CD14-positive monocyte (primary cell): Measurements from ENCODE around the gene PCDH1. TPM values are rescaled to one million over a fixed set of nuclear protein-coding genes. Genes with fewer than 3 reads are reported as not detected.

Experiments used
- DNase-seq, 3 donors: peaks; one replicate each; pipeline ENCODE4 v3.0.0-alpha.2; 2011 to 2022
- H2AFZ ChIP-seq: 2 replicates; pipeline ENCODE4 v1.6.0; 2012; ENCODE audit warnings: mild to moderate bottlenecking, low read depth, low read length, inconsistent platforms; ENCODE audit not compliant: insufficient read depth, poor library complexity, severe bottlenecking
- H3K27ac ChIP-seq, 2 donors: 1 replicate in 1 of 2; 2 replicates in 1 of 2; pipeline ENCODE4 v1.5.1; 2012 to 2013; ENCODE audit warnings: low read length in 2 of 2, control low read depth in 1 of 2, inconsistent platforms in 1 of 2, low read depth in 1 of 2, mild to moderate bottlenecking in 1 of 2
- H3K27me3 ChIP-seq, 2 donors: one replicate each; pipeline versions ENCODE4 v1.6.0 to v1.6.1; 2011 to 2013; ENCODE audit warnings: low read length in 2 of 2; ENCODE audit not compliant: control insufficient read depth in 2 of 2, insufficient read depth in 2 of 2
- H3K36me3 ChIP-seq, 2 donors: replicated peaks in 1 of 2; 1 replicate in 1 of 2; 2 replicates in 1 of 2; pipeline versions ENCODE4 v1.5.1 to v1.6.1; 2012 to 2013; ENCODE audit warnings: low read length in 2 of 2, control low read depth in 1 of 2, inconsistent platforms in 1 of 2, mild to moderate bottlenecking in 1 of 2; ENCODE audit not compliant: insufficient read depth in 2 of 2, control insufficient read depth in 1 of 2
- H3K4me1 ChIP-seq, 2 donors: 1 replicate in 1 of 2; 2 replicates in 1 of 2; pipeline versions ENCODE4 v1.5.1 to v1.6.1; 2012 to 2013; ENCODE audit warnings: low read length in 2 of 2, control low read depth in 1 of 2, inconsistent platforms in 1 of 2, mild to moderate bottlenecking in 1 of 2, moderate library complexity in 1 of 2; ENCODE audit not compliant: insufficient read depth in 2 of 2, control insufficient read depth in 1 of 2
- H3K4me2 ChIP-seq: replicated peaks from 2 replicates; pipeline ENCODE3; 2012; ENCODE audit warnings: low read length, moderate library complexity, mild to moderate bottlenecking; ENCODE audit not compliant: poor library complexity, severe bottlenecking; ENCODE audit errors: extremely low read depth
- H3K4me3 ChIP-seq, 3 experiments: fragments of 200-600 bp in 1 of 3; sonication (generic) in 1 of 3; replicated peaks in 1 of 3; 1 replicate in 2 of 3; 2 replicates in 1 of 3; pipeline ENCODE4 v1.5.1; 2011 to 2013; ENCODE audit warnings: low read length in 3 of 3, mild to moderate bottlenecking in 3 of 3, control low read depth in 2 of 3, low read depth in 2 of 3, inconsistent platforms in 1 of 3, moderate library complexity in 1 of 3
- H3K79me2 ChIP-seq: 2 replicates; pipeline ENCODE4 v1.6.0; 2012; ENCODE audit warnings: mild to moderate bottlenecking, control low read depth, inconsistent platforms, low read length, moderate library complexity; ENCODE audit not compliant: insufficient read depth
- H3K9ac ChIP-seq: 2 replicates; pipeline ENCODE4 v1.6.0; 2017; ENCODE audit warnings: low read length, mild to moderate bottlenecking; ENCODE audit not compliant: insufficient read depth, poor library complexity, severe bottlenecking
- H3K9me3 ChIP-seq, 2 donors: replicated peaks in 1 of 2; 1 replicate in 1 of 2; 2 replicates in 1 of 2; pipeline versions ENCODE4 v1.5.1 to v1.6.1; 2012 to 2013; ENCODE audit warnings: low read length in 2 of 2, control low read depth in 1 of 2; ENCODE audit not compliant: control insufficient read depth in 1 of 2, insufficient read depth in 1 of 2
- H4K20me1 ChIP-seq: 2 replicates; pipeline ENCODE4 v1.6.0; 2012; ENCODE audit warnings: mild to moderate bottlenecking, low read length, control low read depth, moderate library complexity; ENCODE audit not compliant: insufficient read depth
- H3K27ac Mint-ChIP-seq, 7 donors: one replicate each; pipeline ENCODE4 v1.8.0; 2020; ENCODE audit warnings: mild to moderate bottlenecking in 7 of 7, mixed read lengths in 7 of 7, moderate library complexity in 6 of 7, inconsistent platforms in 2 of 7
- H3K27me3 Mint-ChIP-seq, 3 donors: one replicate each; pipeline ENCODE4 v1.8.0; 2021 to 2022; ENCODE audit warnings: low read depth in 3 of 3, mild to moderate bottlenecking in 3 of 3, mixed read lengths in 3 of 3, moderate library complexity in 3 of 3, inconsistent platforms in 1 of 3
- H3K36me3 Mint-ChIP-seq, 2 donors: one replicate each; pipeline ENCODE4 v1.8.0; 2020; ENCODE audit warnings: mixed read lengths in 2 of 2, inconsistent platforms in 1 of 2, mild to moderate bottlenecking in 1 of 2
- H3K4me1 Mint-ChIP-seq: one replicate; pipeline ENCODE4 v1.8.0; 2020; ENCODE audit warnings: mild to moderate bottlenecking, mixed read lengths
- H3K4me3 Mint-ChIP-seq, 2 donors: one replicate each; pipeline ENCODE4 v1.8.0; 2020; ENCODE audit warnings: mild to moderate bottlenecking in 2 of 2, mixed read lengths in 2 of 2, moderate library complexity in 1 of 2
- H3K9me3 Mint-ChIP-seq, 7 donors: one replicate each; pipeline ENCODE4 v1.8.0; 2020 to 2022; ENCODE audit warnings: mixed read lengths in 7 of 7, mild to moderate bottlenecking in 6 of 7, moderate library complexity in 6 of 7, inconsistent platforms in 2 of 7
- WGBS: methylation state at CpG from one replicate; pipeline ENCODE4 v1.1.5; 2013; ENCODE audit warnings: missing lambda C conversion rate; ENCODE audit not compliant: insufficient coverage; 5-methylcytosine and 5-hydroxymethylcytosine counted together
- intact Hi-C, 2 donors: fragments of 100-400 bp; cut with micrococcal nuclease; formaldehyde crosslinking; loops; one replicate each; pipeline versions ENCODE4 v1.15.0 to v1.15.1; 2023
- polyA plus RNA-seq, 3 donors: library from polyadenylated mRNA; depleted of rRNA in 1 of 3; unstranded in 2 of 3; stranded (reverse) in 1 of 3; fragments of 300-500 nt in 2 of 3; fragments of >200 nt in 1 of 3; fragmentation: Illumina TruSeq in 2 of 3; gene quantifications; 1 replicate in 2 of 3; 2 replicates in 1 of 3; pipeline ENCODE4 v1.2.3, GENCODE V29; 2012 to 2021
- TF ChIP-seq, protein P1 (sequence below): fragments of 200-600 bp; IDR thresholded peaks from one replicate; pipeline ENCODE4 v1.8.0; 2022; ENCODE audit warnings: antibody characterized with exemption, mild to moderate bottlenecking

The PCDH1 gene
- polyA plus RNA-seq, 3 donors, result not detected

GRCh38 chr5:141806626-141807025 is 71.6 kb downstream of the PCDH1 start:
- TF ChIP-seq, protein P1, sequence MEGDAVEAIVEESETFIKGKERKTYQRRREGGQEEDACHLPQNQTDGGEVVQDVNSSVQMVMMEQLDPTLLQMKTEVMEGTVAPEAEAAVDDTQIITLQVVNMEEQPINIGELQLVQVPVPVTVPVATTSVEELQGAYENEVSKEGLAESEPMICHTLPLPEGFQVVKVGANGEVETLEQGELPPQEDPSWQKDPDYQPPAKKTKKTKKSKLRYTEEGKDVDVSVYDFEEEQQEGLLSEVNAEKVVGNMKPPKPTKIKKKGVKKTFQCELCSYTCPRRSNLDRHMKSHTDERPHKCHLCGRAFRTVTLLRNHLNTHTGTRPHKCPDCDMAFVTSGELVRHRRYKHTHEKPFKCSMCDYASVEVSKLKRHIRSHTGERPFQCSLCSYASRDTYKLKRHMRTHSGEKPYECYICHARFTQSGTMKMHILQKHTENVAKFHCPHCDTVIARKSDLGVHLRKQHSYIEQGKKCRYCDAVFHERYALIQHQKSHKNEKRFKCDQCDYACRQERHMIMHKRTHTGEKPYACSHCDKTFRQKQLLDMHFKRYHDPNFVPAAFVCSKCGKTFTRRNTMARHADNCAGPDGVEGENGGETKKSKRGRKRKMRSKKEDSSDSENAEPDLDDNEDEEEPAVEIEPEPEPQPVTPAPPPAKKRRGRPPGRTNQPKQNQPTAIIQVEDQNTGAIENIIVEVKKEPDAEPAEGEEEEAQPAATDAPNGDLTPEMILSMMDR, result no peak
- no peaks in the 10 kb centered on the region for H3K4me1 Mint-ChIP-seq
- no peak overlapping the region for H3K27ac Mint-ChIP-seq
- Histone ChIP-seq H3K9me3 (no peaks in the 10 kb centered on the region), H3K9ac (no peak overlapping the region), H3K79me2 (no peaks in the 10 kb centered on the region), H4K20me1 (no peaks in the 10 kb centered on the region), H3K4me2 (no peak overlapping the region), H3K4me3 (no peak overlapping the region), H3K27ac (no peak overlapping the region), H2AFZ (no peak overlapping the region), H3K4me1 (no peaks in the 10 kb centered on the region), H3K27me3 (peaks cover 10 to 36% of the 10 kb centered on the region in 2 donors), H3K36me3 (no peaks in the 10 kb centered on the region)
- peaks cover 0 to 2% (median 0%) of the 10 kb centered on the region in 7 donors for H3K9me3 Mint-ChIP-seq
- H3K4me3 Mint-ChIP-seq, result no peak overlapping the region
- intact Hi-C loops, result no loop called here
- no peak for DNase-seq
- 64% methylated on average over 4 of the region's 5 CpGs for WGBS
- H3K27me3 Mint-ChIP-seq, result peaks cover 42 to 64% (median 63%) of the 10 kb centered on the region in 3 donors
- no peaks in the 10 kb centered on the region for H3K36me3 Mint-ChIP-seq

DNA sequence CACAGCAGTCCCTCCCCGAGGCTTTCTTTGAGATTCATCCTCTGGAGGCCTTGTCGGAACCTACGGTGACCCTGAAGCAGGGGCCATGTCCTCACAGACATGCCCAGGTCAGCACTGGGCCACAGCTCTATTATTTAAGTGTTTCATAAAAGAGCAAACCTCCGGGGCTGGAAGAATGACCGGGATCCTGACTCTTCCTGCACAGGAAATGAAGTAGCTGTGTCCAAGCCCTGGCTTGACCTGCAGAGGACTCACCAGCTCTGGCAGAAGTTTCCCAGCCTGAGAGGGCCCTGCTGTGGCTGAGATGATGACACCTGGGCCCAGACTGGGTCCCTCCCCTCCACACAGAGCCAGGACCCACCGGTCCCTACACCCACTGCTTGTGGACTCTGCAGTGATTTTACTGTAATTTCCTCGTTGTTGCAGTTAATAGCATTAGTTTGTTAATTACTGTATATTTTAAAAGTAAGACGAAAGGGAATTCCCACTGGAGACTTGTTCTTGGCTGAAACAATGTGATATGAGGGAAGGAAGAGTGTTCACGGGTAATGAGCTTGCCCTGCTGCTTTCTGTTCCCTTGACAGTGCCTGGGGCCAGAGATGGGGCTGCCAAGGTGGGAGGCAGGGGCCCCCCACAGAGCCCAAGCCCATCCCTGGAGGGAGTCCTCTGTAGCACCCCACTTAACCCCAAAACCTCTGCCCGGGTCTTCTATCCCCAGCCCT is 72.2 kb downstream of the PCDH1 start:
- TF ChIP-seq, protein P1, result no peak
- intact Hi-C loops, result no loop called here
- H3K9ac ChIP-seq, result no peak overlapping the region

More for the DNA sequence above, 72.2 kb downstream of the PCDH1 start:
- no peak overlapping the region for H3K27ac ChIP-seq
- H3K27ac Mint-ChIP-seq, result no peak overlapping the region
- H3K27me3 ChIP-seq, result peaks cover 10 to 33% of the 10 kb centered on the region in 2 donors
- H2AFZ ChIP-seq, result no peak overlapping the region
- no peaks in the 10 kb centered on the region for H3K4me1 ChIP-seq
- no peaks in the 10 kb centered on the region for H3K79me2 ChIP-seq
- no peaks in the 10 kb centered on the region for H3K36me3 Mint-ChIP-seq
- H3K9me3 ChIP-seq, result no peaks in the 10 kb centered on the region
- no peaks in the 10 kb centered on the region for H3K4me1 Mint-ChIP-seq
- H3K36me3 ChIP-seq, result no peaks in the 10 kb centered on the region
- peaks cover 38 to 61% (median 60%) of the 10 kb centered on the region in 3 donors for H3K27me3 Mint-ChIP-seq
- no peak overlapping the region for H3K4me3 Mint-ChIP-seq
- H3K4me3 ChIP-seq, result no peak overlapping the region
- H3K9me3 Mint-ChIP-seq, result peaks cover 0 to 2% (median 0%) of the 10 kb centered on the region in 7 donors
- DNase-seq, result no peak
- no peak overlapping the region for H3K4me2 ChIP-seq
- no peaks in the 10 kb centered on the region for H4K20me1 ChIP-seq
- WGBS, result 54% methylated on average over 8 of the region's 10 CpGs
